SK-N-SH (cell line): ENCODE measurements around the gene KCND1. TPM values are rescaled to one million over a fixed set of nuclear protein-coding genes. Genes with fewer than 3 reads are reported as not detected.

Experiments
- CTCF ChIA-PET: fragments of 300-600, 350-600 bp; formaldehyde crosslinking; extraction: SDS; loops from one replicate; lab custom pipeline; 2021; lab: Yijun Ruan, JAX
- POLR2A ChIA-PET: fragments of 350-600 bp; sonication (Branson Sonifier 250); formaldehyde crosslinking; extraction: SDS; loops from one replicate; lab custom pipeline; 2020; ENCODE audit warnings: antibody characterized with exemption, inconsistent platforms; lab: Yijun Ruan, JAX
- DNase-seq: peaks from one replicate; pipeline ENCODE4 v3.0.0; 2012
- H2AFZ ChIP-seq: fragments of 200-600 bp; sonication (generic); 2 replicates; pipeline ENCODE4 v1.8.1; 2016; ENCODE audit warnings: antibody characterized with exemption, mild to moderate bottlenecking, low read depth
- H3F3A ChIP-seq: fragments of 200-600 bp; sonication (generic); replicated peaks from 2 replicates; pipeline ENCODE3; 2016; ENCODE audit warnings: antibody characterized with exemption, mild to moderate bottlenecking; ENCODE audit not compliant: insufficient read depth
- H3K27ac ChIP-seq, 2 experiments: fragments of 200-500 bp in 1 of 2; fragments of 200-600 bp in 1 of 2; sonication (Bioruptor generic) in 1 of 2; sonication (generic), shearing (Covaris generic) in 1 of 2; 2 replicates each; pipeline versions ENCODE4 v1.5.1 to v1.6.1; 2014 to 2016; ENCODE audit warnings: low read depth in 2 of 2, inconsistent platforms in 1 of 2, low read length in 1 of 2, mild to moderate bottlenecking in 1 of 2, mixed read lengths in 1 of 2
- H3K27me3 ChIP-seq: fragments of 200-600 bp; sonication (generic), shearing (Covaris generic); 2 replicates; pipeline ENCODE4 v1.6.1; 2016; ENCODE audit warnings: mixed run types; ENCODE audit not compliant: insufficient read depth
- H3K36me3 ChIP-seq, 2 experiments: fragments of 200-500 bp in 1 of 2; fragments of 200-600 bp in 1 of 2; sonication (Bioruptor generic) in 1 of 2; sonication (generic) in 1 of 2; replicated peaks in 1 of 2; 2 replicates each; pipeline versions ENCODE3 to v1.5.1; 2014 to 2016; ENCODE audit warnings: low read length in 1 of 2, mild to moderate bottlenecking in 1 of 2; ENCODE audit not compliant: insufficient read depth in 2 of 2, control insufficient read depth in 1 of 2
- H3K4me1 ChIP-seq, 2 experiments: fragments of 200-500 bp in 1 of 2; fragments of 200-600 bp in 1 of 2; sonication (Bioruptor generic) in 1 of 2; sonication (generic), shearing (Covaris generic) in 1 of 2; 2 replicates each; pipeline versions ENCODE4 v1.5.1 to v1.6.1; 2014 to 2016; ENCODE audit warnings: low read depth in 1 of 2, low read length in 1 of 2, mixed run types in 1 of 2; ENCODE audit not compliant: insufficient read depth in 2 of 2, control insufficient read depth in 1 of 2
- H3K4me2 ChIP-seq: fragments of 200-600 bp; sonication (generic), shearing (Covaris generic); 2 replicates; pipeline ENCODE4 v1.6.1; 2017; ENCODE audit warnings: mixed run types
- H3K4me3 ChIP-seq, 2 experiments: fragments of 200-500 bp in 1 of 2; fragments of 200-600 bp in 1 of 2; sonication (Bioruptor generic) in 1 of 2; sonication (generic), shearing (Covaris generic) in 1 of 2; 2 replicates each; pipeline versions ENCODE4 v1.5.1 to v1.8.1; 2014 to 2016; ENCODE audit warnings: low read depth in 2 of 2, inconsistent platforms in 1 of 2, low read length in 1 of 2, mild to moderate bottlenecking in 1 of 2, mixed read lengths in 1 of 2, moderate library complexity in 1 of 2
- H3K79me2 ChIP-seq: fragments of 200-600 bp; sonication (generic); 2 replicates; pipeline ENCODE4 v1.8.1; 2017; ENCODE audit warnings: mild to moderate bottlenecking; ENCODE audit not compliant: insufficient read depth
- H3K9ac ChIP-seq: fragments of 200-600 bp; sonication (generic); 2 replicates; pipeline ENCODE4 v1.6.1; 2017; ENCODE audit warnings: mixed run types
- H3K9me2 ChIP-seq: fragments of 200-600 bp; sonication (generic); 2 replicates; pipeline ENCODE4 v1.6.1; 2017; ENCODE audit warnings: mixed run types
- H3K9me3 ChIP-seq: fragments of 200-600 bp; sonication (generic); 2 replicates; pipeline ENCODE4 v1.6.1; 2017; ENCODE audit warnings: mixed run types, mild to moderate bottlenecking, moderate library complexity
- H4K20me1 ChIP-seq: fragments of 200-600 bp; sonication (generic); 2 replicates; pipeline ENCODE4 v1.6.1; 2017; ENCODE audit warnings: mild to moderate bottlenecking, mixed run types; ENCODE audit not compliant: insufficient read depth
- ELF1 ChIP-seq: IDR thresholded peaks from 2 replicates; pipeline ENCODE4 v1.4.0; 2012
- EZH2phosphoT487 ChIP-seq: fragments of 200-600 bp; sonication (generic); IDR thresholded peaks from 2 replicates; pipeline ENCODE4 v1.6.1; 2017; ENCODE audit warnings: low read depth, mixed run types, mild to moderate bottlenecking, antibody characterized with exemption, moderate library complexity, borderline replicate concordance
- FOXJ3 ChIP-seq: sonication (generic); formaldehyde crosslinking; IDR thresholded peaks from 2 replicates; pipeline ENCODE4 v1.5.1; 2020; ENCODE audit warnings: mild to moderate bottlenecking, missing genetic modification reagents
- FOXM1 ChIP-seq: IDR thresholded peaks from 2 replicates; pipeline ENCODE4 v1.4.0; 2012; ENCODE audit warnings: low read depth, mild to moderate bottlenecking
- GATA2 ChIP-seq: sonication (generic); formaldehyde crosslinking; IDR thresholded peaks from 2 replicates; pipeline ENCODE4 v1.5.0; 2020; ENCODE audit warnings: mild to moderate bottlenecking, missing genetic modification reagents
- IRF3 ChIP-seq: fragments of 150-350 bp; IDR thresholded peaks from 2 replicates; pipeline ENCODE4 v1.6.1; 2016; ENCODE audit warnings: mild to moderate bottlenecking, low read depth, low read length
- NFIC ChIP-seq: IDR thresholded peaks from 2 replicates; pipeline ENCODE4 v1.4.0; 2012; ENCODE audit warnings: borderline replicate concordance
- POLR2AphosphoS5 ChIP-seq: IDR thresholded peaks from 2 replicates; pipeline ENCODE4 v1.6.1; 2012; ENCODE audit warnings: low read depth, low read length
- RAD21 ChIP-seq: IDR thresholded peaks from 2 replicates; pipeline ENCODE4 v1.6.1; 2012; ENCODE audit warnings: mild to moderate bottlenecking, low read length
- RCOR1 ChIP-seq: fragments of 150-350 bp; IDR thresholded peaks from 2 replicates; pipeline ENCODE4 v1.6.1; 2017; ENCODE audit warnings: antibody characterized with exemption, low read length
- SIN3A ChIP-seq: IDR thresholded peaks from 2 replicates; pipeline ENCODE4 v1.6.1; 2012; ENCODE audit warnings: low read depth, mild to moderate bottlenecking, low read length, moderate library complexity, borderline replicate concordance
- SMC3 ChIP-seq: IDR thresholded peaks from 2 replicates; pipeline ENCODE4 v1.6.1; 2012; ENCODE audit warnings: low read depth, low read length, improper control_type of control experiment
- USF2 ChIP-seq: fragments of 150-350 bp; IDR thresholded peaks from 2 replicates; pipeline ENCODE4 v1.6.1; 2017; ENCODE audit warnings: antibody characterized with exemption, low read length, low read depth, borderline replicate concordance
- YY1 ChIP-seq: IDR thresholded peaks from 2 replicates; pipeline ENCODE4 v1.4.0; 2012; ENCODE audit warnings: low read depth, mild to moderate bottlenecking
- WGBS: methylation state at CpG from one replicate; pipeline ENCODE4 v1.1.6; 2017; ENCODE audit warnings: low lambda C conversion rate; 5-methylcytosine and 5-hydroxymethylcytosine counted together
- polyA plus RNA-seq, 3 experiments: library from polyadenylated mRNA; depleted of rRNA; stranded (reverse); fragments of >200 nt; gene quantifications; 2 replicates each; pipeline ENCODE4 v1.2.3, GENCODE V29; 2012
- TF ChIP-seq, protein P1 (sequence below): fragments of 200-600 bp; sonication (generic); IDR thresholded peaks from 2 replicates; pipeline ENCODE4 v1.6.1; 2017; ENCODE audit warnings: antibody characterized with exemption, mild to moderate bottlenecking, moderate library complexity

Gene KCND1
- polyA plus RNA-seq, 1 of the 3 experiments (the other 2 are of a cell fraction), result 1.2 TPM

- ChIA-PET CTCF (no interaction called here), POLR2A (no interaction called here)
- Histone ChIP-seq H3K4me3 (no peak overlapping the region), H3K27me3 (peaks cover 13% of the 10 kb centered on the region; the same call in 1 of the 2 replicates), H3F3A (no peaks in the 10 kb centered on the region), H3K9me3 (no peaks in the 10 kb centered on the region), H2AFZ (no peak overlapping the region), H3K9me2 (no peaks in the 10 kb centered on the region), H3K9ac (no peak overlapping the region), H3K27ac (no peak overlapping the region), H3K4me2 (no peak overlapping the region), H3K36me3 (peaks cover 6 to 24% of the 10 kb centered on the region in 2 experiments), H4K20me1 (no peaks in the 10 kb centered on the region), H3K4me1 (peaks cover 0 to 12% of the 10 kb centered on the region in 2 experiments; a peak in 1 of 4 replicates), H3K79me2 (no peaks in the 10 kb centered on the region)
- 92% methylated on average over 3 of the region's 3 CpGs for WGBS
- DNase-seq, result no peak
- no peak for TF ChIP-seq EZH2phosphoT487
- TF ChIP-seq FOXJ3, result no peak
- no peak for TF ChIP-seq RCOR1
- TF ChIP-seq SMC3, result no peak
- TF ChIP-seq RAD21, result no peak
- no peak for TF ChIP-seq FOXM1
- TF ChIP-seq, protein P1, sequence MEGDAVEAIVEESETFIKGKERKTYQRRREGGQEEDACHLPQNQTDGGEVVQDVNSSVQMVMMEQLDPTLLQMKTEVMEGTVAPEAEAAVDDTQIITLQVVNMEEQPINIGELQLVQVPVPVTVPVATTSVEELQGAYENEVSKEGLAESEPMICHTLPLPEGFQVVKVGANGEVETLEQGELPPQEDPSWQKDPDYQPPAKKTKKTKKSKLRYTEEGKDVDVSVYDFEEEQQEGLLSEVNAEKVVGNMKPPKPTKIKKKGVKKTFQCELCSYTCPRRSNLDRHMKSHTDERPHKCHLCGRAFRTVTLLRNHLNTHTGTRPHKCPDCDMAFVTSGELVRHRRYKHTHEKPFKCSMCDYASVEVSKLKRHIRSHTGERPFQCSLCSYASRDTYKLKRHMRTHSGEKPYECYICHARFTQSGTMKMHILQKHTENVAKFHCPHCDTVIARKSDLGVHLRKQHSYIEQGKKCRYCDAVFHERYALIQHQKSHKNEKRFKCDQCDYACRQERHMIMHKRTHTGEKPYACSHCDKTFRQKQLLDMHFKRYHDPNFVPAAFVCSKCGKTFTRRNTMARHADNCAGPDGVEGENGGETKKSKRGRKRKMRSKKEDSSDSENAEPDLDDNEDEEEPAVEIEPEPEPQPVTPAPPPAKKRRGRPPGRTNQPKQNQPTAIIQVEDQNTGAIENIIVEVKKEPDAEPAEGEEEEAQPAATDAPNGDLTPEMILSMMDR, result no peak
- no peak for TF ChIP-seq SIN3A
- TF ChIP-seq GATA2 (CRISPR knock-in tag), result no peak
- no peak for TF ChIP-seq ELF1
- TF ChIP-seq IRF3, result no peak
- TF ChIP-seq NFIC, result no peak
- TF ChIP-seq USF2, result no peak
- TF ChIP-seq YY1, result no peak
- no peak for TF ChIP-seq POLR2AphosphoS5
These were observed 2.4 kb upstream of the KCND1 start for GRCh38 chrX:48974033-48974432.
